Activated CD4-positive, alpha-beta T cell treated with anti-CD3 and anti-CD28 coated beads, Interleukin-2, amount 10 ng/mL, durations not matched to agents 7 days and 5 days (primary cell): ENCODE data around the gene NACC1. TPM values are rescaled to one million over a fixed set of nuclear protein-coding genes. Genes with fewer than 3 reads are reported as not detected.

Experiments
- CTCF ChIA-PET: fragments of 350-600 bp; sonication (Branson Sonifier 250); formaldehyde crosslinking; loops from one replicate; lab custom pipeline; 2021; ENCODE audit warnings: antibody characterized with exemption; lab: Charles Lee
- POLR2A ChIA-PET: fragments of 350-600 bp; sonication (Branson Sonifier 250); formaldehyde crosslinking; loops from one replicate; lab custom pipeline; 2021; ENCODE audit warnings: antibody characterized with exemption; lab: Charles Lee
- DNase-seq: peaks from one replicate; pipeline ENCODE4 v3.0.0-alpha.2; 2020
- H3K27ac Mint-ChIP-seq: one replicate; pipeline ENCODE4 v1.8.0; 2021; ENCODE audit warnings: mild to moderate bottlenecking, moderate library complexity, mixed read lengths
- H3K27me3 Mint-ChIP-seq: one replicate; pipeline ENCODE4 v1.8.0; 2021; ENCODE audit warnings: mixed read lengths
- H3K36me3 Mint-ChIP-seq: one replicate; pipeline ENCODE4 v1.8.0; 2021; ENCODE audit warnings: low read depth, mixed read lengths
- H3K4me1 Mint-ChIP-seq: one replicate; pipeline ENCODE4 v1.8.0; 2021; ENCODE audit warnings: mixed read lengths
- H3K4me3 Mint-ChIP-seq: one replicate; pipeline ENCODE4 v1.8.0; 2021; ENCODE audit warnings: mild to moderate bottlenecking, moderate library complexity, mixed read lengths
- H3K9me3 Mint-ChIP-seq: one replicate; pipeline ENCODE4 v1.8.0; 2021; ENCODE audit warnings: mixed read lengths
- total RNA-seq, 2 experiments: library from RNA; stranded (reverse); gene quantifications; one replicate each; pipeline ENCODE4 v1.2.3, GENCODE V29; 2021

The NACC1 gene
- total RNA-seq, 2 experiments from 2014 or later: 57.8 to 63.8 TPM

- Mint-ChIP-seq H3K4me3 (peak overlapping the region; percentile 82), H3K9me3 (no peaks in the 10 kb centered on the region), H3K36me3 (peaks cover 7% of the 10 kb centered on the region), H3K4me1 (peaks cover 38% of the 10 kb centered on the region), H3K27ac (peak overlapping the region; percentile 92), H3K27me3 (peaks cover 6% of the 10 kb centered on the region)
- ChIA-PET POLR2A (no interaction called here), CTCF (interaction anchor here (0.6 to 3.5 kb wide), 16 partner anchors 9 to 139 kb away, joined by 3 to 23 read pairs (median 5); partner anchors contain the start of genes NACC1 and TRMT1)
- DNase-seq: peak; percentile 62
These were observed 13.7 kb upstream of the NACC1 start for GRCh38 chr19:13104360-13104847.

GRCh38 chr19:13104848-13105711, 13.0 kb upstream of the NACC1 start:
- CTCF ChIA-PET: interaction anchor here (0.6 to 3.5 kb wide), 17 partner anchors 8 to 710 kb away, joined by 3 to 23 read pairs (median 5); partner anchors contain the start of genes NACC1 and TRMT1
- peak overlapping the region; percentile 92 for H3K27ac Mint-ChIP-seq
- peaks cover 6% of the 10 kb centered on the region for H3K27me3 Mint-ChIP-seq
- POLR2A ChIA-PET: interaction anchor here (0.5 kb wide), 1 partner anchor 108 kb away, joined by 3 read pairs; no protein-coding TSS in a partner anchor
- no peaks in the 10 kb centered on the region for H3K9me3 Mint-ChIP-seq
- peaks cover 31% of the 10 kb centered on the region for H3K4me1 Mint-ChIP-seq
- peak; percentile 44 for DNase-seq
- H3K4me3 Mint-ChIP-seq: peak overlapping the region; percentile 82
- H3K36me3 Mint-ChIP-seq: peaks cover 5% of the 10 kb centered on the region

GRCh38 chr19:13109361-13110098, 8.5 kb upstream of the NACC1 start:
- H3K27ac Mint-ChIP-seq: no peak overlapping the region
- CTCF ChIA-PET: interaction anchor here (0.5 kb wide), 1 partner anchor 247 kb away, joined by 5 read pairs; no protein-coding TSS in a partner anchor
- no peaks in the 10 kb centered on the region for H3K27me3 Mint-ChIP-seq
- POLR2A ChIA-PET: interaction anchor here (0.6 to 0.8 kb wide), 2 partner anchors 26 to 144 kb away, joined by 4 to 5 read pairs; no protein-coding TSS in a partner anchor
- no peak for DNase-seq
- H3K4me1 Mint-ChIP-seq: peaks cover 12% of the 10 kb centered on the region
- H3K9me3 Mint-ChIP-seq: no peaks in the 10 kb centered on the region
- no peak overlapping the region for H3K4me3 Mint-ChIP-seq
- H3K36me3 Mint-ChIP-seq: peaks cover 4% of the 10 kb centered on the region

GRCh38 chr19:13110099-13110610, 7.9 kb upstream of the NACC1 start:
- no peak overlapping the region for H3K4me3 Mint-ChIP-seq
- no peaks in the 10 kb centered on the region for H3K27me3 Mint-ChIP-seq
- H3K4me1 Mint-ChIP-seq: peaks cover 11% of the 10 kb centered on the region
- no peak for DNase-seq
- ChIA-PET POLR2A (no interaction called here), CTCF (no interaction called here)
- no peak overlapping the region for H3K27ac Mint-ChIP-seq
- no peaks in the 10 kb centered on the region for H3K9me3 Mint-ChIP-seq
- peaks cover 6% of the 10 kb centered on the region for H3K36me3 Mint-ChIP-seq

- ChIA-PET POLR2A (no interaction called here), CTCF (interaction anchor here (2.4 kb wide), 1 partner anchor 8 kb away, joined by 14 read pairs; no protein-coding TSS in a partner anchor)
- Mint-ChIP-seq H3K4me1 (peaks cover 16% of the 10 kb centered on the region), H3K27me3 (no peaks in the 10 kb centered on the region), H3K4me3 (no peak overlapping the region), H3K9me3 (no peaks in the 10 kb centered on the region), H3K36me3 (peaks cover 5% of the 10 kb centered on the region), H3K27ac (no peak overlapping the region)
- DNase-seq: no peak
These were observed 5.5 kb upstream of the NACC1 start for GRCh38 chr19:13112555-13112954.

- H3K4me3 Mint-ChIP-seq: peak overlapping the region; percentile 93
- no peaks in the 10 kb centered on the region for H3K9me3 Mint-ChIP-seq
- no peak for DNase-seq
- H3K4me1 Mint-ChIP-seq: peaks cover 39% of the 10 kb centered on the region
- CTCF ChIA-PET: interaction anchor here (0.7 to 3.2 kb wide), 2 partner anchors 11 to 29 kb away, joined by 3 to 22 read pairs; no protein-coding TSS in a partner anchor
- peak overlapping the region; percentile 95 for H3K27ac Mint-ChIP-seq
- H3K27me3 Mint-ChIP-seq: no peaks in the 10 kb centered on the region
- POLR2A ChIA-PET: no interaction called here
- H3K36me3 Mint-ChIP-seq: peaks cover 8% of the 10 kb centered on the region
These were observed 2.2 kb upstream of the NACC1 start for GRCh38 chr19:13115936-13116281.

- ChIA-PET CTCF (interaction anchor here (0.7 to 3.2 kb wide), 3 partner anchors 12 to 29 kb away, joined by 3 to 22 read pairs (median 10); no protein-coding TSS in a partner anchor), POLR2A (no interaction called here)
- Mint-ChIP-seq H3K9me3 (no peaks in the 10 kb centered on the region), H3K27me3 (no peaks in the 10 kb centered on the region), H3K27ac (peak within 1 kb of the TSS; percentile 95), H3K4me1 (peaks cover 42% of the 10 kb centered on the region), H3K4me3 (peak within 1 kb of the TSS; percentile 93), H3K36me3 (peaks cover 8% of the 10 kb centered on the region)
- peak; percentile 93 for DNase-seq
These were observed 1.5 kb upstream of the NACC1 start, which contains the start of gene TRMT1 for GRCh38 chr19:13116282-13117175. TRMT1 (minus strand) TSS chr19:13116740; CDS start chr19:13116399, 341 bp downstream.

GRCh38 chr19:13117176-13117771, 790 bp upstream of the NACC1 start:
- Mint-ChIP-seq H3K27ac (peak overlapping the region; percentile 95), H3K36me3 (peaks cover 12% of the 10 kb centered on the region), H3K4me1 (peaks cover 47% of the 10 kb centered on the region), H3K27me3 (no peaks in the 10 kb centered on the region), H3K9me3 (no peaks in the 10 kb centered on the region), H3K4me3 (peak overlapping the region; percentile 93)
- ChIA-PET POLR2A (interaction anchor here (0.5 kb wide), 1 partner anchor 36 kb away, joined by 3 read pairs; no protein-coding TSS in a partner anchor), CTCF (interaction anchor here (1.1 to 3.2 kb wide), 4 partner anchors 11 to 33 kb away, joined by 5 to 22 read pairs (median 8); partner anchors contain the start of genes IER2 and STX10)
- DNase-seq: no peak

- Mint-ChIP-seq H3K27me3 (no peaks in the 10 kb centered on the region), H3K36me3 (peaks cover 12% of the 10 kb centered on the region), H3K9me3 (no peaks in the 10 kb centered on the region), H3K4me1 (peaks cover 53% of the 10 kb centered on the region), H3K27ac (peak overlapping the region; percentile 81), H3K4me3 (peak overlapping the region; percentile 79)
- DNase-seq: peak; percentile 53
- ChIA-PET POLR2A (no interaction called here), CTCF (interaction anchor here (0.6 to 3.2 kb wide), 7 partner anchors 10 to 153 kb away, joined by 3 to 22 read pairs (median 5); partner anchors contain the start of genes IER2 and STX10)
These were observed 545 bp downstream of the NACC1 start for GRCh38 chr19:13118424-13119193.

GRCh38 chr19:13119627-13120026, 1.6 kb downstream of the NACC1 start:
- POLR2A ChIA-PET: no interaction called here
- no peak for DNase-seq

More at GRCh38 chr19:13119627-13120026, 1.6 kb downstream of the NACC1 start:
- Mint-ChIP-seq H3K27ac (peak overlapping the region; percentile 81), H3K27me3 (no peaks in the 10 kb centered on the region), H3K36me3 (peaks cover 12% of the 10 kb centered on the region), H3K4me3 (peak overlapping the region; percentile 79), H3K4me1 (peaks cover 56% of the 10 kb centered on the region), H3K9me3 (no peaks in the 10 kb centered on the region)
- CTCF ChIA-PET: interaction anchor here (1.0 to 3.1 kb wide), 4 partner anchors 9 to 154 kb away, joined by 3 to 10 read pairs (median 5); partner anchors contain the start of genes IER2 and STX10
